Mucosa of descending colon (tissue), 3 donors: Measurements from ENCODE around the gene USP5. TPM values are rescaled to one million over a fixed set of nuclear protein-coding genes. Genes with fewer than 3 reads are reported as not detected.
A peak's percentile ranks its signal among the peaks of the same experiment; 100 is the strongest.
"Not testable (repeated sequence)": the region's sequence is repeated elsewhere in the genome, so short reads cannot be mapped to it uniquely, and the experiment has no call there.

Experiments used
- ATAC-seq: fragments of 200-7000 bp; cut with Tn5 transposase; one replicate; pipeline ENCODE4 v1.9.1; 2020; ENCODE audit warnings: mild to moderate bottlenecking, moderate library complexity
- DNase-seq, 3 donors: peaks; one replicate each; pipeline ENCODE4 v3.0.0-alpha.2; 2020
- H3K36me3 ChIP-seq: fragments of 200-600 bp; one replicate; pipeline ENCODE4 v1.8.0; 2021; ENCODE audit warnings: low read depth, mild to moderate bottlenecking
- H3K4me1 ChIP-seq: fragments of 200-600 bp; one replicate; pipeline ENCODE4 v1.8.0; 2021; ENCODE audit warnings: low read depth, mild to moderate bottlenecking
- H3K4me3 ChIP-seq: fragments of 200-600 bp; one replicate; pipeline ENCODE4 v1.8.0; 2021; ENCODE audit warnings: mild to moderate bottlenecking
- H3K9me3 ChIP-seq: fragments of 200-600 bp; one replicate; pipeline ENCODE4 v1.8.0; 2021; ENCODE audit warnings: mild to moderate bottlenecking
- intact Hi-C, 2 donors: fragments of 100-400 bp; cut with DNase I in 1 of 2; cut with micrococcal nuclease in 1 of 2; formaldehyde crosslinking; loops; one replicate each; pipeline versions ENCODE4 v1.11.0 to v1.11.1; 2022; cut with DNase I, micrococcal nuclease
- total RNA-seq, 3 donors: library from RNA; stranded (reverse); fragmentation: NEBNext Ultra II Directional in 2 of 3; extraction: Animal tissue kit (Norgen Biotek cat#: 25700) in 2 of 3; gene quantifications; one replicate each; pipeline versions ENCODE4 v1.2.1 to v1.2.4, GENCODE V29; 2021 to 2023
- TF ChIP-seq, protein P1 (sequence below): fragments of 200-600 bp; IDR thresholded peaks from one replicate; pipeline ENCODE4 v1.8.0; 2022; ENCODE audit warnings: antibody characterized with exemption, mild to moderate bottlenecking
- donor health status: DM: no; HTN: no; CAD: no; lungs with moderate emphysema.
- donor health status: DM: no; HTN: no; CAD: no.
- donor health status: DM: no; HTN: yes; CAD: no.

Gene USP5
- total RNA-seq, 3 donors from 2014 or later: 65.9 to 80.7 (median 79.7) TPM

DNA sequence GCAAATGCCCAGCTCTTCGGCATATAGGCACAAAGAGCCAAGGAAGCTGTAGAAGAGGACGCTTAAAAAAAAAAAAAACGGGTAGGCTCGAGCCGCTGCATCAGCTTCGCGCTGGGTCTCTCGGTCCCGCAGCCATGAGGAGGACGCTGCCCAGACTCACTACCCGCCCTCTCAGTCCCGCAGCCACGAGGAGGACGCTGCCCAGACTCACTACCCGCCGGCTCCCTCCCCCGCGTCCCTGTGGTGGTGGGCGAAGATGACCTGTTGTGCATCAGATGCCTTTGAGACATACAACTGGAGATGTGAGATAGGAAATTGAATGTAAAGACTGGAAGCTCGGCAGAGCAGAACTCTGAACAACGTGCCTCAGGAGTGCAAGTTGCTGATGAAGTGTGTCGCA, 32.6 kb downstream of the USP5 start:
- Histone ChIP-seq H3K9me3 (no peaks in the 10 kb centered on the region), H3K36me3 (no peaks in the 10 kb centered on the region), H3K4me3 (no peak overlapping the region), H3K4me1 (no peaks in the 10 kb centered on the region)
- DNase-seq: no peak
- TF ChIP-seq, protein P1, sequence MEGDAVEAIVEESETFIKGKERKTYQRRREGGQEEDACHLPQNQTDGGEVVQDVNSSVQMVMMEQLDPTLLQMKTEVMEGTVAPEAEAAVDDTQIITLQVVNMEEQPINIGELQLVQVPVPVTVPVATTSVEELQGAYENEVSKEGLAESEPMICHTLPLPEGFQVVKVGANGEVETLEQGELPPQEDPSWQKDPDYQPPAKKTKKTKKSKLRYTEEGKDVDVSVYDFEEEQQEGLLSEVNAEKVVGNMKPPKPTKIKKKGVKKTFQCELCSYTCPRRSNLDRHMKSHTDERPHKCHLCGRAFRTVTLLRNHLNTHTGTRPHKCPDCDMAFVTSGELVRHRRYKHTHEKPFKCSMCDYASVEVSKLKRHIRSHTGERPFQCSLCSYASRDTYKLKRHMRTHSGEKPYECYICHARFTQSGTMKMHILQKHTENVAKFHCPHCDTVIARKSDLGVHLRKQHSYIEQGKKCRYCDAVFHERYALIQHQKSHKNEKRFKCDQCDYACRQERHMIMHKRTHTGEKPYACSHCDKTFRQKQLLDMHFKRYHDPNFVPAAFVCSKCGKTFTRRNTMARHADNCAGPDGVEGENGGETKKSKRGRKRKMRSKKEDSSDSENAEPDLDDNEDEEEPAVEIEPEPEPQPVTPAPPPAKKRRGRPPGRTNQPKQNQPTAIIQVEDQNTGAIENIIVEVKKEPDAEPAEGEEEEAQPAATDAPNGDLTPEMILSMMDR: no peak
- ATAC-seq: no peak
- intact Hi-C loops: no loop called here

DNA sequence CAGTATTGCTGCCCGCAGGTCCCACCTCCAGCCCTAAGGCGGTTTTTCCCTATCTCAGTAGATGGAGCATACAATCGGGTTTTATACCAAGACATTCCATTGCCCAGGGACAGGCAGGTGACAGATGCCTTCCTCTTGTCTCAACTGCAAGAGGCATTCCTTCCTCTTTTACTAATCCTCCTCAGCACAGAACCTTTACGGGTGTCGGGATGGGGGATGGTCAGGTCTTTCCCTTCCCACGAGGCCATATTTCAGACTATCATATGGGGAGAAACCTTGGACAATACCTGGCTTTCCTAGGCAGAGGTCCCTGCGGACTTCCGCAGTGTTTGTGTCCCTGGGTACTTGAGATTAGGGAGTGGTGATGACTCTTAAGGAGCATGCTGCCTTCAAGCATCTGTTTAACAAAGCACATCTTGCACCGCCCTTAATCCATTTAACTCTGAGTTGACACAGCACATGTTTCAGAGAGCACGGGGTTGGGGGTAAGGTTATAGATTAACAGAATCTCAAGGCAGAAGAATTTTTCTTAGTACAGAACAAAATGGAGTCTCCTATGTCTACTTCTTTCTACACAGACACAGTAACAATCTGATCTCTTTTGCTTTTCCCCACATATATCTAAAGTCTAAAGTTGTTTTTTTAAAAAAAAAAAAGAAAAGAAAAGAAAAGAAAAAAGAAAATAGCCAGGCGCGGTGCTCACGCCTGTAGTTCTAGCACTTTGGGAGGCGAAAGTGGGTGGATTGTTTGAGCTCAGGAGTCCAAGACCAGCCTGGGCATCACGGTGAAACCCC, 34.5 kb downstream of the USP5 start:
- intact Hi-C loops, H3K4me1 ChIP-seq, H3K36me3 ChIP-seq, DNase-seq, H3K4me3 ChIP-seq, H3K9me3 ChIP-seq, ATAC-seq: not testable (repeated sequence)

DNA sequence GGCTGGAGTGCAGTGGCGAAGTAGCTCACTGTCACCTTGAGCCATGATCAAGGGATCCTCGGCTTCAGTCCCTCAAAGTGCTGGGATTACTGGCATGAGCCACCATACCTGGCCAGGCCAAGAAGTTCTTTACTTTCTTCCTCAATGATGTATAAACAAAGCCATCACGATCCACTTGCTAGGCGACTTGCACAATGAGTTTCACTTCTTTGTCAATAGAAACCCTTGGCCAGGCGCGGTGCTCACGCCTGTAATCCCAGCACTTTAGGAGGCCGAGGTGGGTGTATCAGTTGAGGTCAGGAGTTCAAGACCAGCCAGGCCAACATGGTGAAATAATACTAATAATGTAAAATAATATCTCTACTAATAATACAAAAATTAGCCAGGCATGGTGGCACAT, 35.5 kb downstream of the USP5 start:
- Histone ChIP-seq H3K4me3 (no peak overlapping the region), H3K9me3 (no peaks in the 10 kb centered on the region), H3K4me1 (no peaks in the 10 kb centered on the region), H3K36me3 (no peaks in the 10 kb centered on the region)
- ATAC-seq (peak; percentile 12), DNase-seq (peak in 1 of 3 donors; percentile 49)
- intact Hi-C loops: no loop called here
- TF ChIP-seq, protein P1: no peak

DNA sequence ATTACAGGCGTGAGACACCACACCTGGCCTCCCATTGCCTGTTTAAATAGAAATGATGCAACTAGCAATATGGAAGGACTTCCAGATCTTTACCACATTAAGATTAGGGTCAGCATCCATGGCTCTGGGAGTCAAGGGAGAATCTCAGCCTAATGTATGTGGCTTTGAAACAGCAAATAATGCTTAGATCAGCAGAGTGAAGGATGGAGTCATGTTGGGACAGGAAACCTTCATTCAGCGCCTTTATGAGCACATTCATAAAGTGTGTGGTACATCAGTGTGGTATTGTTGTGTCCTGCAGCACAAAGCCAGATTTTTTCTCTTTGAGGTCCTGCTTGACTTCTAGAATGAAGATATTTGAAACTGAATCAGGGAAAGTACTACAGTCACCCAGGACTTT, 36.4 kb downstream of the USP5 start:
- intact Hi-C loops: no loop called here
- H3K9me3 ChIP-seq: no peaks in the 10 kb centered on the region
- no peaks in the 10 kb centered on the region for H3K36me3 ChIP-seq
- TF ChIP-seq, protein P1: no peak
- no peaks in the 10 kb centered on the region for H3K4me1 ChIP-seq
- ATAC-seq (no peak), DNase-seq (no peak)
- no peak overlapping the region for H3K4me3 ChIP-seq

DNA sequence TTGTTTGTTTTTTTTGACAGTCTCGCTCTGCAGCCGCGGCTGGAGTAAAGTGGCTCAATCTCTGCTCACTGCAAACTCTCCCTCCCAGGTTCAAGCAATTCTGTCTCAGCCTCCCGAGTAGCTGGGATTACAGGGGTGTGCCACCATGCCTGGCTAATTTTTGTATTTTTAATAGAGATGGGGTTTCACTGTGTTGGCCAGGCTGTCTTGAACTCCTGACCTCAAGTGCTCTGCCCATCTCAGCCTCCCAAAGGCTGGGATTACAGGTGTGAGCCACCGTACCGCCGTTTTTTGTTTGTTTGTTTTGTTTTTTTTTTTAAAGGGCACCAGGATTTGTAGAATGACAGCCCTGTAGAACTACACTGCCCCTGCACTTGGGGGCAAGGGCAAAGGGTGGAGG, 36.8 kb downstream of the USP5 start:
- DNase-seq: peak in 1 of 3 donors; percentile 1
- H3K4me3 ChIP-seq, H3K9me3 ChIP-seq, ATAC-seq, intact Hi-C loops, H3K36me3 ChIP-seq, H3K4me1 ChIP-seq: not testable (repeated sequence)

DNA sequence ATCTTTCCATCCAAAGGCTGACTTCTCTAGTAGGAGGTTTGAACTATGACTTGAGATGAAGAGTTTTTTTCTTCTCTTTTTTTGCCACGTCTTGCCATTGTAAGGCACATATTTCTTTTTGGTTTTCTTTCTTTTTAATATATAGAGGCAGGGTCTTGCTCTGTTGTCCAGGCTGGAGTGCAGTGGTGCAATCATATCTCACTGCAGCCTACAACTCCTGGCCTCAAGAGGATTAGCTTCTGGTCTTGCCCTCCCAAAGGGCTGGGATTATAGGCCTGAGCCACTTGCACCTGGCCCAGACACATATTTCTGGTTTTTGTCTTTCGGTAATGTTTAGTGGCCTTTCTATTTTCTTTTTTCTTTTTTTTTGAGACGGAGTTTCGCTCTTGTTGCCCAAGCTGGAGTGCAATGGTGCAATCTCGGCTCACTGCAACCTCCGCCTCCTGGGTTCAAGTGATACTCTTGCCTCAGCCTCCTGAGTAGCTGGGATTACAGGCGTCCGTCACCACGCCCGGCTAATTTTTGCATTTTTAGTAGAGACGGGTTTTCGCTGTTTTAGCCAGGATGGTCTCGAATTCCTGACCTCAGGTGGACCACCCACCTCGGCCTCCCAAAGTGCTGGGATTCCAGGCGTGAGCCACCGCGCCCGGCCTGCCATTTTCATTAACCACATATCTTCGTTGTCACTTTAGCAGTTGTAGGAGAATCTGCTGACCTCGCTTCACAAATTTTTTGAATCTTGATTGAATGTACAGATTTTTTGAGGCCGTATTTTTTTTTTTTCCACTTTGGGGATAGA, 38.0 kb downstream of the USP5 start:
- H3K36me3 ChIP-seq, ATAC-seq, intact Hi-C loops, H3K4me3 ChIP-seq, H3K4me1 ChIP-seq, H3K9me3 ChIP-seq: not testable (repeated sequence)
- peak in 1 of 3 donors; percentile 7 for DNase-seq
